H9 (cell line): ENCODE measurements around the gene SNX22. TPM values are rescaled to one million over a fixed set of nuclear protein-coding genes. Genes with fewer than 3 reads are reported as not detected.

Experiments
- DNase-seq: peaks from one replicate; pipeline ENCODE4 v3.0.0-alpha.2; 2017
- H2AFZ ChIP-seq: one replicate; pipeline ENCODE4 v1.6.1; 2013; ENCODE audit warnings: mild to moderate bottlenecking, low read length, control low read depth, moderate library complexity
- H2AK5ac ChIP-seq: 2 replicates; pipeline ENCODE4 v1.6.1; 2013; ENCODE audit warnings: low read length, control low read depth, mixed read lengths; ENCODE audit not compliant: insufficient read length
- H2BK120ac ChIP-seq: one replicate; pipeline ENCODE4 v1.6.1; 2013; ENCODE audit warnings: low read depth, mild to moderate bottlenecking, low read length, control low read depth, inconsistent platforms; ENCODE audit not compliant: poor library complexity, severe bottlenecking
- H2BK12ac ChIP-seq: 2 replicates; pipeline ENCODE4 v1.6.1; 2013; ENCODE audit warnings: low read length, control low read depth, mixed read lengths, low read depth; ENCODE audit not compliant: insufficient read length
- H2BK15ac ChIP-seq: 2 replicates; pipeline ENCODE4 v1.6.1; 2013; ENCODE audit warnings: low read depth, low read length, control low read depth
- H2BK20ac ChIP-seq: one replicate; pipeline ENCODE4 v1.6.1; 2013; ENCODE audit warnings: low read depth, mild to moderate bottlenecking, low read length, control low read depth, inconsistent platforms; ENCODE audit not compliant: poor library complexity, severe bottlenecking
- H2BK5ac ChIP-seq: 2 replicates; pipeline ENCODE4 v1.6.1; 2013; ENCODE audit warnings: low read length, control low read depth, mixed read lengths; ENCODE audit not compliant: insufficient read length
- H3K14ac ChIP-seq: 2 replicates; pipeline ENCODE4 v1.6.1; 2013; ENCODE audit warnings: low read length, control low read depth; ENCODE audit not compliant: insufficient read depth
- H3K18ac ChIP-seq: 2 replicates; pipeline ENCODE4 v1.6.1; 2013; ENCODE audit warnings: low read depth, mild to moderate bottlenecking, mixed read lengths, low read length, control low read depth; ENCODE audit not compliant: insufficient read length
- H3K23ac ChIP-seq: 2 replicates; pipeline ENCODE4 v1.6.1; 2013; ENCODE audit warnings: low read length, control low read depth, mixed read lengths, low read depth; ENCODE audit not compliant: insufficient read length
- H3K23me2 ChIP-seq: 2 replicates; pipeline ENCODE4 v1.6.1; 2013; ENCODE audit warnings: low read depth, mild to moderate bottlenecking, mixed read lengths, low read length, control low read depth; ENCODE audit not compliant: insufficient read length, poor library complexity, severe bottlenecking
- H3K27ac ChIP-seq: 2 replicates; pipeline ENCODE4 v1.5.1; 2013; ENCODE audit warnings: low read length, control low read depth, mixed read lengths, low read depth; ENCODE audit not compliant: insufficient read length
- H3K27me3 ChIP-seq: 2 replicates; pipeline ENCODE4 v1.6.1; 2013; ENCODE audit warnings: low read length, control low read depth, inconsistent platforms; ENCODE audit not compliant: insufficient read depth
- H3K4ac ChIP-seq: 2 replicates; pipeline ENCODE4 v1.6.1; 2013; ENCODE audit warnings: low read depth, mild to moderate bottlenecking, control low read depth, inconsistent platforms, low read length, moderate library complexity
- H3K4me1 ChIP-seq: 2 replicates; pipeline ENCODE4 v1.6.1; 2013; ENCODE audit warnings: low read length, control low read depth, inconsistent platforms; ENCODE audit not compliant: insufficient read depth
- H3K4me2 ChIP-seq: 2 replicates; pipeline ENCODE4 v1.6.1; 2013; ENCODE audit warnings: low read length, control low read depth, mixed read lengths; ENCODE audit not compliant: insufficient read length, insufficient read depth
- H3K56ac ChIP-seq: 2 replicates; pipeline ENCODE4 v1.6.1; 2013; ENCODE audit warnings: low read depth, mild to moderate bottlenecking, mixed read lengths, low read length, control low read depth; ENCODE audit not compliant: insufficient read length
- H3K79me1 ChIP-seq: 2 replicates; pipeline ENCODE4 v1.6.1; 2013; ENCODE audit warnings: low read depth, mild to moderate bottlenecking, moderate library complexity, low read length, control low read depth, inconsistent platforms; ENCODE audit not compliant: insufficient read depth, poor library complexity, severe bottlenecking
- H3K79me2 ChIP-seq: 2 replicates; pipeline ENCODE4 v1.6.1; 2013; ENCODE audit warnings: low read length, control low read depth, inconsistent platforms; ENCODE audit not compliant: insufficient read depth
- H3K9ac ChIP-seq: 2 replicates; pipeline ENCODE4 v1.6.1; 2013; ENCODE audit warnings: low read length, control low read depth, mixed read lengths; ENCODE audit not compliant: insufficient read length; ENCODE audit errors: extremely low read depth
- H3K9me3 ChIP-seq: one replicate; pipeline ENCODE4 v1.6.1; 2013; ENCODE audit warnings: low read depth, low read length, inconsistent platforms; ENCODE audit not compliant: control insufficient read depth
- H3T11ph ChIP-seq: one replicate; pipeline ENCODE4 v1.6.1; 2013; ENCODE audit warnings: mild to moderate bottlenecking, low read length, control low read depth, inconsistent platforms
- H4K20me1 ChIP-seq: one replicate; pipeline ENCODE4 v1.6.1; 2013; ENCODE audit not compliant: control insufficient read depth, insufficient read length, insufficient read depth
- H4K5ac ChIP-seq: 2 replicates; pipeline ENCODE4 v1.6.1; 2013; ENCODE audit warnings: low read depth, mild to moderate bottlenecking, mixed read lengths, low read length, control low read depth; ENCODE audit not compliant: insufficient read length
- H4K8ac ChIP-seq: replicated peaks from 2 replicates; pipeline ENCODE4 v1.6.1; 2013; ENCODE audit warnings: low read length, control low read depth, mixed read lengths, low read depth; ENCODE audit not compliant: insufficient read length
- H4K91ac ChIP-seq: 2 replicates; pipeline ENCODE4 v1.6.1; 2013; ENCODE audit warnings: low read depth, mild to moderate bottlenecking, moderate library complexity, mixed read lengths, low read length, control low read depth; ENCODE audit not compliant: insufficient read length
- H3K27ac Mint-ChIP-seq, 3 experiments: 2 replicates in 2 of 3; 3 replicates in 1 of 3; pipeline ENCODE4 v1.8.0; 2020 to 2021; ENCODE audit warnings: mixed read lengths in 3 of 3, mild to moderate bottlenecking in 1 of 3, moderate library complexity in 1 of 3
- H3K27me3 Mint-ChIP-seq: 2 replicates; pipeline ENCODE4 v1.8.0; 2021; ENCODE audit warnings: low read depth, mild to moderate bottlenecking, moderate library complexity, mixed read lengths
- H3K36me3 Mint-ChIP-seq, 3 experiments: 2 replicates in 2 of 3; 3 replicates in 1 of 3; pipeline ENCODE4 v1.8.0; 2020 to 2021; ENCODE audit warnings: low read depth in 3 of 3, mixed read lengths in 3 of 3; ENCODE audit not compliant: insufficient read depth in 1 of 3
- H3K4me1 Mint-ChIP-seq, 2 experiments: 2 replicates each; pipeline ENCODE4 v1.8.0; 2020; ENCODE audit warnings: mixed read lengths in 2 of 2
- H3K4me3 Mint-ChIP-seq, 2 experiments: 2 replicates in 1 of 2; 3 replicates in 1 of 2; pipeline ENCODE4 v1.8.0; 2020 to 2021; ENCODE audit warnings: mild to moderate bottlenecking in 2 of 2, mixed read lengths in 2 of 2, moderate library complexity in 1 of 2
- H3K9me3 Mint-ChIP-seq, 2 experiments: 2 replicates in 1 of 2; 3 replicates in 1 of 2; pipeline ENCODE4 v1.8.0; 2020; ENCODE audit warnings: mild to moderate bottlenecking in 2 of 2, mixed read lengths in 2 of 2, moderate library complexity in 1 of 2
- WGBS: extraction: QIAGEN DNeasy Blood & Tissue Kit; methylation state at CpG from one replicate; pipeline ENCODE4 v1.1.7; 2013; ENCODE audit warnings: missing lambda C conversion rate, low lambda C conversion rate, mixed read lengths; ENCODE audit not compliant: insufficient read length; ENCODE audit errors: extremely low coverage; 5-methylcytosine and 5-hydroxymethylcytosine counted together
- total RNA-seq: library from RNA; stranded (reverse); gene quantifications from 2 replicates; pipeline ENCODE4 v1.2.1, GENCODE V29; 2021
- TF ChIP-seq, protein P1 (sequence below): fragments of 200-600 bp; sonication (generic); conservative IDR thresholded peaks from 3 replicates; pipeline ENCODE4 v1.8.0; 2021; ENCODE audit warnings: antibody characterized with exemption, mild to moderate bottlenecking

SNX22 gene
- total RNA-seq, 1 experiment from 2014 or later: 4.8 TPM

DNA sequence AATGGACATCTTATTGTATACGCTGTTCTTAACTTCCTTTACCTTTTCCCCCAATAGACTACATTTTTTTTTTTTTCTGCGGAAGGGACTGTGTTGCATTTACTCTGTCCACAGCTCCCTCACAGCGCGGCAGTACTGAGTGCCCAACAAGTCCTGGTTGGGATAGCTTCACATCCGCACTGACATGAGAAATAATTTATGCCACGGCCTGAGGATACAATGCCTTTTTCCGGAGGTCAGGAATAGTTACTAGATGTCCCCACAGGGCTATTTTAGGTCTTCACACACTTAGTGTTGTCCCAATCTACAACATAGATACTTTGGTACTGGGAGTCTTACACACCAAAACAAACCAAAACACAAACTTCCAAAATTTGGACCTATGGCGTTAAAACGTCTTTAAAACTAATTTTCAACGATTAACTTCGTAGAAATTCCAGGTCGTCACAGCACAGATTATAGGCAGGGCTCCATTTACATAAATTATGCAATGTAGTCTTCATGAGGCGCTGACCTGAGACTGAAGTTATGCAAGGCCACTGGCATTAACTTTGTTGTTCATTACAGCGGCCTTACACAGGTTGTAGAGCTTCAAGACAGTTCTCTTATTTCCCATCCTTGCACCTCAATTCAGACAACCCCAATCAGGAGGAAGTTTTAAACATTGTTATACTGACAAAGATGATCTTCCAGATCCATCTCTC is 12.3 kb downstream of the SNX22 start:
- no peak overlapping the region for H3K4ac ChIP-seq
- Mint-ChIP-seq H3K27ac (peak overlapping the region; percentile 41 to 84 (median 83); a peak in 6 of 7 replicates), H3K27me3 (no peaks in the 10 kb centered on the region), H3K4me1 (peaks cover 28 to 29% of the 10 kb centered on the region in 2 experiments), H3K9me3 (no peaks in the 10 kb centered on the region; a peak in 1 of 5 replicates), H3K36me3 (peaks cover 12 to 25% (median 19%) of the 10 kb centered on the region in 3 experiments; a peak in 6 of 7 replicates), H3K4me3 (peak overlapping the region; percentile 51 to 74)
- no peaks in the 10 kb centered on the region for H3K27me3 ChIP-seq
- no peak overlapping the region for H4K8ac ChIP-seq
- no peak overlapping the region for H3K9ac ChIP-seq
- H2BK5ac ChIP-seq: no peak overlapping the region
- no peak for DNase-seq
- TF ChIP-seq, protein P1, sequence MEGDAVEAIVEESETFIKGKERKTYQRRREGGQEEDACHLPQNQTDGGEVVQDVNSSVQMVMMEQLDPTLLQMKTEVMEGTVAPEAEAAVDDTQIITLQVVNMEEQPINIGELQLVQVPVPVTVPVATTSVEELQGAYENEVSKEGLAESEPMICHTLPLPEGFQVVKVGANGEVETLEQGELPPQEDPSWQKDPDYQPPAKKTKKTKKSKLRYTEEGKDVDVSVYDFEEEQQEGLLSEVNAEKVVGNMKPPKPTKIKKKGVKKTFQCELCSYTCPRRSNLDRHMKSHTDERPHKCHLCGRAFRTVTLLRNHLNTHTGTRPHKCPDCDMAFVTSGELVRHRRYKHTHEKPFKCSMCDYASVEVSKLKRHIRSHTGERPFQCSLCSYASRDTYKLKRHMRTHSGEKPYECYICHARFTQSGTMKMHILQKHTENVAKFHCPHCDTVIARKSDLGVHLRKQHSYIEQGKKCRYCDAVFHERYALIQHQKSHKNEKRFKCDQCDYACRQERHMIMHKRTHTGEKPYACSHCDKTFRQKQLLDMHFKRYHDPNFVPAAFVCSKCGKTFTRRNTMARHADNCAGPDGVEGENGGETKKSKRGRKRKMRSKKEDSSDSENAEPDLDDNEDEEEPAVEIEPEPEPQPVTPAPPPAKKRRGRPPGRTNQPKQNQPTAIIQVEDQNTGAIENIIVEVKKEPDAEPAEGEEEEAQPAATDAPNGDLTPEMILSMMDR: no peak
- no peak overlapping the region for H3K23ac ChIP-seq
- H2BK12ac ChIP-seq: no peak overlapping the region
- H3K56ac ChIP-seq: no peak overlapping the region
- no peak overlapping the region for H2BK120ac ChIP-seq
- H3K23me2 ChIP-seq: no peaks in the 10 kb centered on the region
- H2AK5ac ChIP-seq: no peak overlapping the region
- no peak overlapping the region for H4K91ac ChIP-seq
- H4K20me1 ChIP-seq: no peaks in the 10 kb centered on the region
- H3K27ac ChIP-seq: no peak overlapping the region
- no peak overlapping the region for H3K18ac ChIP-seq
- no peaks in the 10 kb centered on the region; the same call in 1 of the 2 replicates for H3K79me2 ChIP-seq
- H3T11ph ChIP-seq: no peak overlapping the region
- H3K14ac ChIP-seq: no peak overlapping the region
- H2BK20ac ChIP-seq: no peak overlapping the region
- H2BK15ac ChIP-seq: no peak overlapping the region
- no peaks in the 10 kb centered on the region; the same call in 1 of the 2 replicates for H3K4me1 ChIP-seq
- H3K79me1 ChIP-seq: no peaks in the 10 kb centered on the region
- H3K9me3 ChIP-seq: no peaks in the 10 kb centered on the region
- H3K4me2 ChIP-seq: peak overlapping the region; percentile 63
- WGBS: 100% methylated on average over 4 of the region's 14 CpGs
- no peak overlapping the region for H4K5ac ChIP-seq
- no peak overlapping the region for H2AFZ ChIP-seq
